Cerebellar cortex (tissue), 1 donor: ENCODE results near the gene HBZ.
"Not testable (repeated sequence)": the region's sequence is repeated elsewhere in the genome, so short reads cannot be mapped to it uniquely, and the experiment has no call there.

ENCODE experiments used
- DNase-seq: peaks from one replicate; pipeline ENCODE4 v3.0.0-alpha.2; 2015; ENCODE audit warnings: low spot score

HBZ gene

DNA sequence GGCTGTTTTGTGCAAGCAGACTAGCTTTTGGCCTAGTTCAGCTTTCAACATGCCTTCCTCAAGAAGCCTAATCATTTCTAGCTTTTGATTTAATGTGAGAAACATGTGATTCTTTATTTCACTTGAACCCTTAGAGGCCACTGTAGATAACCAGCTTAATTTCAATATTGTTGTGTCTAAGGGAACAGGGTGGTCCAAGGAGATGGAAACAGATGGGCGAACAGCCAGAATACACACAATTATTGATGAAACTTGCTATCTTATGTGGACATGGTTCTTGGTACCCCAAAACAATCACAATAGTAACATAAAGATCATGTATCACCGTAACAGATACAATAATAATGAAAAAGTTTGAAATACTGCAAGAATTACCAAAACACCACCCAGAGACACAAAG, 18.7 kb upstream of the HBZ start:
- DNase-seq = no peak

DNA sequence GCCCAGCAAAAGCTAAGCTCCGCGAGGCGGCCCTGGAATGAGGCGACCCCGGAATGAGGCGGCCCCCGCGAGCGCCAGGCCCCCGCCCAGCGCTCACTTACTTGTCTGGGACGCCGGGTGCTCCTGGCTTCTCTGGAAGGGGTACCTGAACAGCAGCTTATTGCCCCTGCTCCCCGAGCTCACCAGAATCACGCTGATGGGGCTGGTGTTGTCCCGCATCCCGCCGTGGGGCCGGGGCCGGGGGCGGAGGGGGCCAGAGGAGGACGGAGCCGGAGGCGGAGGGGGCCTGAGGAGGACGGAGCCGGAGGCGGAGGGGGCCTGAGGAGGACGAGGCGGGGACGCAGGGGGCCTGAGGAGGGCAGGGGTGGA, 14.4 kb upstream of the HBZ start:
- DNase-seq = no peak

DNA sequence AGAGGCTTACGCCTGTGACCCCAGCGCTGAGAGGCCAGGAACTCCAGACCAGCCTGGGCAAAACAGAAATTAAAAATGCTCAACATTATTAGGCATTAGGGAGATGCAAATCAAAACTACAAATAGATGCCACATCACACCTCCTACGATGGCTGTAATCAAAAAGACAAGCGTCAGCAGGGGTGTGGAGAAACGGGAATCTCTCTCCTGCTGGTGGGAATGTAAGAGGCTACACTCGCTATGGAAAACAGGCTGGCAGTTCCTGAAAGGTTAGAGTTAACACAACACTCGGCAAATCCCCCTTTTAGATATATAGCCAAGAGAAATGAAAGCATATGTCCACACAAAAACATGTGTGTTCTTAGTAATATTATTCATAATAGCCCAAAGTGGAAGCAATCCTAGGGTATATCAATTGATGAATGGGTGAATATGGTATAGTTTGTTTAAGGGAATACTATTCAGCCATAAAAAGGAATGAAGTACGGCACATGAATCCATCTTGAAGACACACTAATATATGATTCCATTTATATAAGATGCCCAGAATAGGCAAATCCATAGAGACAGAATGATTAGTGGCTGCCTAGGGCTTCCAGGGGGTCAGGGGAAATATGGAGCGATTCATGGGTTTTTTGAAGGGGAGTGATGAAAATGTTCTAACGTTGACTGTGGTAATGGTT, 12.1 kb upstream of the HBZ start:
- DNase-seq = no peak

DNA sequence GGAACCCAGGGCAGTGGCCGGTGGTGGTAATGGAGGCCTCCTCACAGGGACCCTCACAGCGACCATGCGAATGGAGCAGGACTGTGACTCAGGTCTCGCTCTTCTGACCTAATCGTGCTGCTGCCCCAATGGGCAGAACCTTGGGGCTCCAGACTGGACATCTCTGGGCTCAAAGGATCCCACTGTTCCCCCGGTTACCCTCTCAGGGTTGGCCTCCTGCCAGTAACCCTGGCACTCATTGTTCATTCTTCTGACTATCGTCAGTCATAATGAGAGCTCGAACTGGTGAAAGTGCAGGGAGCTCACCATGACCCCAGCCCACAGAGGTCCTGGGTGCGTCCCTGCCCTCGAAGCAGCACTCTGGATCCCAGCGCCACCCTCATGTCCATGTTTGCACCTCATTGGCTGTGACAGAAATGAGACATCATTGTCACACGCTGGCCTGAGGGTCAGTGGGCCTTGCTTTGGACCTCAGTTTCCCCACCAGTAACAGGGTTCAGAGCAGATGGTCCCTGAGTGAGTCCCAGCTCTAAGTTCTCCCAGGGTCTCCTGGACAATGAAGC, 10.0 kb upstream of the HBZ start:
- DNase-seq = no peak

DNA sequence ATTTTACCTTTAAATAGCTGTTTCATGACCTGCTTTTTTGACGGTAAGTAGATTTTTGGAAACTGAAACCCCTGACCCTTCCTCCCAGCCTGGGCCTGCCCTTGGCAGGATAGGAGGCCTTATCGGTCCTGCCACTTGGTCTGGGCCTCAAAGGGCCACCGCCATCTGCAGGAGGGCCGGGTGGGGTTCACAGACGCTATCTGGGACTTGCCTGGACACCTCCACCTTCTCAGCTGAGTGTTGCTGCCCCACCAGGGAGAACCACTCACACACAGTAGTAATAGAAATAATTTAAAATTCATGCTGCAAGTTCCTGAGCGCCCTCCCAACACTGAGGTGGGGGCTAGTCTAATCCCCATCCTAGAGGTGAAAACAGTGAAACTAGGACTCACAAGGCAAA, 9.4 kb upstream of the HBZ start:
- no peak for DNase-seq

DNA sequence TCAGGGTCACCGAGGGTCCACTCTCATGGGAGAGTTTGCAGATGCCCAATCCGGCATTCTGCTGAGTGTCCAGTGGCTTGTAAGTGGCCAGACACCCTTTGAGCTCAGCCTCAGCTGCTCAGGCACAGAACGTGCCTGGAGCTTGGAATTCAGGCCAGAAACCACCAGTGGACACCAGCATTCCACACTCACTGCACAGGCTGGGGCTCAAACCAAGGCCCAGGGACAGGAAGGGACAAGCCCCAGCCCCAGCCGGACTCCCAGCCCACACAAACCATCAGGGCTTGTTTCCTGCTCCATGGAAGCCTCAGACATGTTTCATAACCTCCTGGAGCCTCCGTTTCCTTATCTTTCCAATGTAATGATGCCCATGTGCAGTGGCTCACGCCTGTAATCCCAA, 9.0 kb upstream of the HBZ start:
- no peak for DNase-seq

DNA sequence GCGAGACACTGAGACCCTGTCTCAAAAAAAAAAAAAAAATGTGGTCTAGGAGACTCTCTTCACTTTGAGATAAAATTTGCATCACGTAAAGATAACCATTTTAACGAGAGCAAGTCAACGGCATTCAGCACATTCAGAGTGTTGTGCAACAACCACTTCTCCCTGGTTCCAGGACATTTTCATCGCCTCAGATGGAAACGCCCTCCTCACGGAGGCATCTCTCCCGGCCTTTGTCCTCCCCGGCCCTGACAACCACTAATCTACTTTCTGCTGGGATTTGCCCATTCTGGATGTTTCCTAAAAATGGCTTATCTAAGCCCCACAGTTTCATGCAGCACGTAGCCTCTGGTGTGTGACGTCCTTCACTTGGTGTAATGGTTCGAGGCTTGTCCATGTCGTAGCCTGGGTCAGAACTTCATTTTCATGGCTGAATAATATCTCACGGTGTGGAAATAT, 7.6 kb upstream of the HBZ start:
- no peak for DNase-seq

DNA sequence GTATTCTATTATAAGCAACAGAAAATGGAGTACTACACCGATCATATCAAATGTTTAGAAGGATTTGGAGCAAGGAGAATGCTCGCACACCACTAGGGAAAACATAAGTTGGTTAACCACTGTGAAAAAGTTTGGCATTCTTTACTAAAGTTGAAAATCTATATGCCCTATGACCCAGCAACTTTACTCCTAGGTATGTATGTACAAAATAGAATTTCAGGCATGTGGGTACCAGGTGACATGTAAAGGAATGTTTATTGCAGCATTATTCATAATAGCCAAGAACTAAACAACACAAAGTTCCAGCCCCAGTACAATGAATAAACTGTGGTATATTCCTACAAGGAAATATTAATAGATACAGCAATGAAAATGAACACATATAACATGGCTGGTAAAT, 5.8 kb upstream of the HBZ start:
- no peak for DNase-seq

DNA sequence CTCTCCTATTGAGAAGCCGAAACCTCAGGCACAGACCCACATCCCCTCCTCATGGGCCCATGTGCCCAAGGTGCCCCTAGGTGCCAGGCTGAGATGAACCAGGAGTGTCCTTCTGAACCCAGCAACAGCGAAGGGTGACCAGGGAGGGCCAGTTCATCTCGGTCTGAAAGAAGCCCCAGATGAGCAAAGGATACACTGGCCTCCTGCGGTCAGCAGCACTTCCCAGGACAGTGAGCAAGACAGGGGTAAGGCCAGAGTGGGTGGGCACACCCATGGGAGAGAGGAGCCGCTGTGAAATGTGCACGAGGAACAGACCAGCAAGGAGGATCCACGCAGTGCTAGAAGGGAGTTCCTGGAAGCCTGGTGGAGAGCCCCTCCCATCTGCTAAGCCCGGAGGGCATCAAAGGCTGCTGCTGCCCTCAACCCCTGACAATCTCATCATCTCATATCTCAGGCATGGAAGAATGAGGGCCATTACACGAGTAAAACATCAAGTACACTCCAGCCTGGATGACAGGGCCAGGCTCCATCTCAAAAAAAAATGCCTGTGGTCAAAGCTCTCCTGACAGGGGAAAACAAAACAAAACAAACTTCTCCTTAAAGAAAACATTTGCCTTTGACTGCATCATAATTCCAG, 3.3 kb upstream of the HBZ start:
- DNase-seq = no peak

DNA sequence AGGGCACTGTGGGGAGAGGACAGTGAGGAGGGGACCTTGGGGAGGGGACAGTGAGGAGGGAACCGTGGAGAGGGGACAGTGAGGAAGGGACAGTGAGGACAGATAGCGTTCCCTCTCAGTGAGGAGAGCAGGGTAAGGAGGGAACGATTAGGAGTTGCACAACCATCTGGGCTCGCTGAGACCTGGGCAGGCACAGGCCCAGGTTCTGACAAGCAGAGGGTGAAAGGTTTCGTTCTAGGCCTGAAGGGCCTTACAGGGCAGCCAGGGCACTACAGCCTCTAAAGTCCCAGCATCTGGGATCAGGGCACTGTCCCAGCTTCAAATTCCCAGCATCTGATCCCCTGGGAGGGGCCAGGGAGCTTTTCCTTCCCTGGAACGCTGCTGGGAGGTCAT, 681 bp downstream of the HBZ start:
- not testable (repeated sequence) for DNase-seq

DNA sequence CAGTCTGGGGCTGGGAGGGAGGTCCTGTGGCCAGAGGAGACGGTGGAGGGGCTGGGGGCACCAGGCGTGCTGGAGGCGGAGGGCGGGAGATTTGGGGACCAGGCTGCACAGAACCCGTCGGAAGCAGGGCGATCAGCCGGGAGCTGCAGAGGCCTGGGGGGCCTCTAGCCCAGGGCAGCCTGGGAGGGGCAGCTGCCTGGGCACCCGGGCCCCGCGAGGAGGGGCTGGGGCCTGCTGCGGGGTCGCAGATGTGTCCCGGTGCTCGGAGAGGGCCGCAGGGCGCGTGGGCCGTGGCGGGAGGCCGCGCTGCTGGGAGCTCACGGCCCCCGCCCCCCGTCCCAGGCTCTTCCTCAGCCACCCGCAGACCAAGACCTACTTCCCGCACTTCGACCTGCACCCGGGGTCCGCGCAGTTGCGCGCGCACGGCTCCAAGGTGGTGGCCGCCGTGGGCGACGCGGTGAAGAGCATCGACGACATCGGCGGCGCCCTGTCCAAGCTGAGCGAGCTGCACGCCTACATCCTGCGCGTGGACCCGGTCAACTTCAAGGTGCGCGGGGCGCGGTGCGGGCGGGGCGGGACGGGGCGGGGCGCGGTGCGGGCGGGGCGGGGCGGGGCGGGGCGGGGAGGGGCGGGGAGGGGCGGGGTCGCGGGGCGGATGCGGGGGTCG, 1.2 kb downstream of the HBZ start:
- not testable (repeated sequence) for DNase-seq

DNA sequence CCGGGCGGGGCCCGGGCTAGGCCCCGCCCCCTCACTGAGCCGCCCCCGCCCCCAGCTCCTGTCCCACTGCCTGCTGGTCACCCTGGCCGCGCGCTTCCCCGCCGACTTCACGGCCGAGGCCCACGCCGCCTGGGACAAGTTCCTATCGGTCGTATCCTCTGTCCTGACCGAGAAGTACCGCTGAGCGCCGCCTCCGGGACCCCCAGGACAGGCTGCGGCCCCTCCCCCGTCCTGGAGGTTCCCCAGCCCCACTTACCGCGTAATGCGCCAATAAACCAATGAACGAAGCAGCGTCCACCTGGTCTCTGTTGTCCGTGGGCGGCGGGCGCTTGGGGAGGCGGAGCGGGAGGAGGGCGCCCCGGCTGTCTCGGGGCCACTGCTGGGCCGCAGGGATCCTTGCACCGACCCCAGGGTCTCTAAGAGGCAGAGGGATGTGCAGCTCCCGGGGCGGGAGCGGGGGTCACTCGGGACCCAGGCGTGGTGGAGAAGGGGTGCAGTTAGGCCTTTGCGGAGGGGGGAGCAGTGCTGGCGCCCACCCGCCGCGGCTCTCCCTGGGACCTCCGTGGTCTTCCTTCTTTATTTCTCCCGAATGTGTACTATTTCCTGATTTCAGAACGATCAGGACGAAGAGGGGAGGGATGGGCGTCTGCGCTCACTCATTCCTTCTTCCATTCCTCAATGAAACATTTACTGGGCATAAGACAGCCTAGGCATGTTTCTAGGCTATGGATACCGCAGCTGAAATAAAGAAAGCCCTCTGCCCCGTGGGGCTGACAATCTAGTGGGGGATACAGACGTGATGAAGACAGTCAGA, 2.0 kb downstream of the HBZ start:
- no peak for DNase-seq

DNA sequence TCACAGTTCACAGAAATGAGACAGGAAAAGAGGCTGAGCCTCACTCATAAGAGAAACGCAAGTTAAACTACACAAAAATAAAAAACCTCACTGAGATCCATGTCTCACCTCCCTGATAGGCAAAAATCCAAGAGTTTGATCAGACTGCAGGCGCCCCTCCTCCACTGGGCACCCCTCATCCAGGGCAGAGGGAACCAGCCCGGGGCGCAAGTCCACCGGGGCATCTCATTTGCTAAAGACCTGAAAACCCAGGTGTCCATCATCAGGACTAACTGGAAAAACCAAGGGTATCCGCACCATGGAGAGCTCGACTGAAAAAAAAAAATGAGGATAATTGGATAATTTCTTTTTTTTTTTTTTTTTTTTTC, 2.6 kb downstream of the HBZ start:
- no peak for DNase-seq

DNA sequence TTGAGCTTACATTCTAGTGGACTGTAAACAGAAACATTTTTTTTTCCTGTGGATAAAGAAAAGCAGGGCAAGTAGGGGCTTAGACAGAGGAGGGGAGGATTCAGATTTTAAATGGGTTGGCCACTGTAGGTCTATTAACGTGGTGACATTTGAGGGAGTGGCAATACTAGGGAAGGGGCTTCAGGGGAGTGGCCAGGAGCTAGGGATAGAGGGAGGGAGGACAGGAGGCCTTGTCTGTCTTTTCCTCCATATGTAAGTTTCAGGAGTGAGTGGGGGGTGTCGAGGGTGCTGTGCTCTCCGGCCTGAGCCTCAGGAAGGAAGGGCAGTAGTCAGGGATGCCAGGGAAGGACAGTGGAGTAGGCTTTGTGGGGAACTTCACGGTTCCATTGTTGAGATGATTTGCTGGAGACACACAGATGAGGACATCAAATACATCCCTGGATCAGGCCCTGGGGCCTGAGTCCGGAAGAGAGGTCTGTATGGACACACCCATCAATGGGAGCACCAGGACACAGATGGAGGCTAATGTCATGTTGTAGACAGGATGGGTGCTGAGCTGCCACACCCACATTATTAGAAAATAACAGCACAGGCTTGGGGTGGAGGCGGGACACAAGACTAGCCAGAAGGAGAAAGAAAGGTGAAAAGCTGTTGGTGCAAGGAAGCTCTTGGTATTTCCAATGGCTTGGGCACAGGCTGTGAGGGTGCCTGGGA, 6.8 kb downstream of the HBZ start:
- no peak for DNase-seq

DNA sequence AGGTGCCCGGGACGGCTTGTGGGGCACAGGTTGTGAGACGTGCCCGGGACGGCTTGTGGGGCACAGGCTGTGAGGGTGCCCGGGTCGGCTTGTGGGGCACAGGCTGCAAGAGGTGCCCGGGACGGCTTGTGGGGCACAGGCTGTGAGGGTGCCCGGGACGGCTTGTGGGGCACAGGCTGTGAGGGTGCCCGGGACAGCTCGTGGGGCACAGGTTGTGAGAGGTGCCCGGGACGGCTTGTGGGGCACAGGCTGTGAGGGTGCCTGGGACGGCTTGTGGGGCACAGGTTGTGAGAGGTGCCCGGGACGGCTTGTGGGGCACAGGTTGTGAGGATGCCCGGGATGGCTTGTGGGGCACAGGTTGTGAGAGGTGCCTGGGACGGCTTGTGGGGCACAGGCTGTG, 7.8 kb downstream of the HBZ start:
- DNase-seq = not testable (repeated sequence)

DNA sequence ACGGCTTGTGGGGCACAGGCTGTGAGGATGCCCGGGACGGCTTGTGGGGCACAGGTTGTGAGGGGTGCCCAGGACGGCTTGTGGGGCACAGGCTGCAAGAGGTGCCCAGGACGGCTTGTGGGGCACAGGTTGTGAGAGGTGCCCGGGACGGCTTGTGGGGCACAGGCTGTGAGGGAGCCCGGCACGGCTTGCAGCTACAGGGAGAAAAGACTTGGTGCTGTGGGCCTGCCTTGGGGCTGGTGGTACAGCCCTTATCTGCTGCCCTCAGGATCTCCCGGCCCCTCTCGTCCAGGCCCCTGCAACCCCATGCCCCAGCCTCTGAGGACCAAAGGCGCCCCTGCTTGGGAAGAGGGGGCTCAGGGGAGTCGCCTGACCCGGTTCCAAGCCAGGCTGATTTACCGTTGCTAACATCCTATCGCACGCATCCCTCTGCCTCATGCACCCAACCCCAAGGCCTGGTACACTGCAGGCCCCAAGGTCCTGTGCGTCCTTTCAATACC, 8.3 kb downstream of the HBZ start:
- no peak for DNase-seq

DNA sequence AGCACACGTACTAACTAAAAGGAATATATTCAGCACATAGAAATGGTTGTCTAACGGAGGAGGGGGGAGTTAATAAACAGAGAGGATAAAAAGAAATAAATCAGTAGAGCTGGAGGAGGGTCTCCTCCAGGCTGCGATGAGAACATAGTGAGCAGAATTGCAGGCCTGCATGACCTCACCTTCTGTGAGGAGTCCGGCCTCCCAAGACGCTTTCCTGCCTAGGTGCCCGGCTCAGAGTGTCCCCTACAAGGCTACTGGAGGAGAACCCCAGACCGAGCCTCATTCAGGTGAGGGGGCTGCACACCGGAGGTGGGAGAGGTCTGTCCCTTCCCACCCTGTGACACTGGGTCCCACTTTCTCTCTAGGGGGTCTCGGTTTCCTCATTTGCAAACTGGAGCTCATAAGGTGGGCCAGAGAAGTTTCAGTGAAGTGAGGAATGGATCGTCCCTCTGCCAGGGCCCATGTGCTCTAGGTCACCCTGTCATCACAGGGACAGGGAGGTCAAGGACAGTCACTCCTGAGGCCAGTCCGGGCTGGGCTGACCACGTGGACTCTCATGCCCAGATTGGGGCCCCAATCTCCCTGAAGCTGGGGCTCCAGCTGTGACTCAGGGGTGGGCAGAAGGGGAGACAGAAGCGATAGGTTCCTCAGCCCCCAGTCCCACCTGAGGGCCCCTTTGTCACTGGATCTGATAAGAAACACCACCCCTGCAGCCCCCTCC, 10.0 kb downstream of the HBZ start:
- DNase-seq = no peak

DNA sequence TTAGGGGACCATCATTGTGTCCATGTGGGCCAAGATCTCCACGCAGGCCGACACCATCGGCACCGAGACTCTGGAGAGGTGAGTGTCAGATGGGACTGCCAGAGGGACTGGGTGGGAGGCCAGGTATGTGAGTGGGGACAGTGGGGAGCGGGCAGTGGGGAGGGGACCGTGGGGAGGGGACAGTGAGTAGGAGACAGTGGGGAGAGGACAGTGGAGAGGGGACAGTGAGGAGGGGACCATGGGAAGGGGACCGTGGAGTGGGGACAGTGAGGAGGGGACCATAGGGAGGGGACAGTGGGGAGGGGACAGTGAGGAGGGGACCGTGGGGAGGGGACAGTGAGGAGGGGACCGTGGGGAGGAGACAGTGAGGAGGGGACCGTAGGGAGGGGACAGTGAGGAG, 10.7 kb downstream of the HBZ start:
- DNase-seq = not testable (repeated sequence)

DNA sequence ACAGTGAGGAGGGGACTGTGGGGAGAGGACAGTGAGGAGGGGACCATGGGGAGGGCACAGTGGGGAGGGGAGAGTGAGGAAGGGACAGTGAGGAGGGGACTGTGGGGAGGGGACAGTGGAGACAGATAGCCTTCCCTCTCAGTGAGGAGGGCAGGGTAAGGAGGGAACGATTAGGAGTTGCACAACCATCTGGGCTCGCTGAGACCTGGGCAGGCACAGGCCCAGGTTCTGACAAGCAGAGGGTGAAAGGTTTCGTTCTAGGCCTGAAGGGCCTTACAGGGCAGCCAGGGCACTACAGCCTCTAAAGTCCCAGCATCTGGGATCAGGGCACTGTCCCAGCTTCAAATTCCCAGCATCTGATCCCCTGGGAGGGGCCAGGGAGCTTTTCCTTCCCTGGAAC, 11.3 kb downstream of the HBZ start:
- DNase-seq = not testable (repeated sequence)

DNA sequence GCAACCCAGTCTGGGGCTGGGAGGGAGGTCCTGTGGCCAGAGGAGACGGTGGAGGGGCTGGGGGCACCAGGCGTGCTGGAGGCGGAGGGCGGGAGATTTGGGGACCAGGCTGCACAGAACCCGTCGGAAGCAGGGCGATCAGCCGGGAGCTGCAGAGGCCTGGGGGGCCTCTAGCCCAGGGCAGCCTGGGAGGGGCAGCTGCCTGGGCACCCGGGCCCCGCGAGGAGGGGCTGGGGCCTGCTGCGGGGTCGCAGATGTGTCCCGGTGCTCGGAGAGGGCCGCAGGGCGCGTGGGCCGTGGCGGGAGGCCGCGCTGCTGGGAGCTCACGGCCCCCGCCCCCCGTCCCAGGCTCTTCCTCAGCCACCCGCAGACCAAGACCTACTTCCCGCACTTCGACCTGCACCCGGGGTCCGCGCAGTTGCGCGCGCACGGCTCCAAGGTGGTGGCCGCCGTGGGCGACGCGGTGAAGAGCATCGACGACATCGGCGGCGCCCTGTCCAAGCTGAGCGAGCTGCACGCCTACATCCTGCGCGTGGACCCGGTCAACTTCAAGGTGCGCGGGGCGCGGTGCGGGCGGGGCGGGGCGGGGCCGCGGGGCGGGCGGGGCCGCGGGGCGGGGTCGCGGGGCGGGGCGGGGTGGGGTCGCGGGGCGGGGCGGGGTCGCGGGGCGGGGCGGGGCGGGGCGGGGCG, 11.8 kb downstream of the HBZ start:
- not testable (repeated sequence) for DNase-seq
